HG03135 (cell line): ENCODE measurements around the gene RBAK.
A peak's percentile ranks its signal among the peaks of the same experiment; 100 is the strongest.
"Not testable (repeated sequence)": the region's sequence is repeated elsewhere in the genome, so short reads cannot be mapped to it uniquely, and the experiment has no call there.

Experiments used
- ATAC-seq: cut with Tn5 transposase; IDR thresholded peaks from one replicate; pipeline ENCODE4 v1.9.1; 2021; ENCODE audit warnings: mild to moderate bottlenecking, moderate library complexity; ENCODE audit not compliant: unreplicated experiment

RBAK gene

GRCh38 chr7:5045558-5046396 lies at the start of gene RBAK:
Gene RBAK (plus strand): TSS chr7:5045860. CDS start chr7:5048077, 2,217 bp downstream.
- ATAC-seq: peak; percentile 99

- no peak for ATAC-seq
These were observed 48.9 kb upstream of the RBAK start for GRCh38 chr7:4996696-4997222.

- no peak for ATAC-seq
These were observed 47.4 kb upstream of the RBAK start for GRCh38 chr7:4998244-4998643.

GRCh38 chr7:4998910-4999309 lies 46.8 kb upstream of the RBAK start:
- ATAC-seq: no peak

- ATAC-seq: no peak
These were observed 46.2 kb upstream of the RBAK start for GRCh38 chr7:4999369-4999950.

GRCh38 chr7:5001003-5001402 lies 44.7 kb upstream of the RBAK start:
- no peak for ATAC-seq

GRCh38 chr7:5001911-5002310 lies 43.7 kb upstream of the RBAK start:
- ATAC-seq: no peak

GRCh38 chr7:5005066-5005465 lies 40.6 kb upstream of the RBAK start:
- no peak for ATAC-seq

- no peak for ATAC-seq
These were observed 32.7 kb upstream of the RBAK start for GRCh38 chr7:5012985-5013384.

- ATAC-seq: not testable (repeated sequence)
These were observed 29.7 kb upstream of the RBAK start for GRCh38 chr7:5015936-5016335.

- not testable (repeated sequence) for ATAC-seq
These were observed 28.0 kb upstream of the RBAK start for GRCh38 chr7:5017626-5018025.

- no peak for ATAC-seq
These were observed 25.6 kb upstream of the RBAK start for GRCh38 chr7:5020098-5020497.

- not testable (repeated sequence) for ATAC-seq
These were observed 24.6 kb upstream of the RBAK start for GRCh38 chr7:5020976-5021550.

- not testable (repeated sequence) for ATAC-seq
These were observed 22.0 kb upstream of the RBAK start for GRCh38 chr7:5023626-5024025.

- not testable (repeated sequence) for ATAC-seq
These were observed 17.8 kb upstream of the RBAK start for GRCh38 chr7:5027796-5028410.

- ATAC-seq: not testable (repeated sequence)
These were observed 12.5 kb upstream of the RBAK start for GRCh38 chr7:5033186-5033585.

- ATAC-seq: no peak
These were observed 10.4 kb upstream of the RBAK start for GRCh38 chr7:5035276-5035675.

GRCh38 chr7:5036446-5036845 lies 9.2 kb upstream of the RBAK start:
- no peak for ATAC-seq

- no peak for ATAC-seq
These were observed 4.6 kb upstream of the RBAK start for GRCh38 chr7:5041047-5041446.

GRCh38 chr7:5043661-5044060 lies 2.0 kb upstream of the RBAK start:
- no peak for ATAC-seq

GRCh38 chr7:5046397-5046732 lies 705 bp downstream of the RBAK start:
- not testable (repeated sequence) for ATAC-seq
